Endometrium (tissue), 2 donors: ENCODE measurements around the gene SH3PXD2A.
"Not testable (repeated sequence)": the region's sequence is repeated elsewhere in the genome, so short reads cannot be mapped to it uniquely, and the experiment has no call there.

Experiments used
- FAIRE-seq: peaks from 2 replicates; lab custom pipeline; 2012; peaks lifted over from hg19 to GRCh38; lab: Jason Lieb, UNC
- donor health status: control.
- donor health status: control.

SH3PXD2A gene

GRCh38 chr10:103645141-103646054, 210.0 kb downstream of the SH3PXD2A start:
- FAIRE-seq, result no peak

GRCh38 chr10:103643381-103643780, 212.0 kb downstream of the SH3PXD2A start:
- no peak for FAIRE-seq

- FAIRE-seq, result no peak
These were observed 214.1 kb downstream of the SH3PXD2A start for GRCh38 chr10:103641326-103641725.

- no peak for FAIRE-seq
These were observed 214.8 kb downstream of the SH3PXD2A start for GRCh38 chr10:103640436-103641181.

GRCh38 chr10:103638948-103639347, 216.4 kb downstream of the SH3PXD2A start:
- FAIRE-seq, result no peak

GRCh38 chr10:103637927-103638557, 217.3 kb downstream of the SH3PXD2A start:
- no peak for FAIRE-seq

GRCh38 chr10:103637011-103637410, 218.4 kb downstream of the SH3PXD2A start:
- no peak for FAIRE-seq

- no peak for FAIRE-seq
These were observed 218.9 kb downstream of the SH3PXD2A start for GRCh38 chr10:103636492-103636891.

GRCh38 chr10:103635580-103635979, 219.8 kb downstream of the SH3PXD2A start:
- FAIRE-seq, result no peak

- no peak for FAIRE-seq
These were observed 221.5 kb downstream of the SH3PXD2A start for GRCh38 chr10:103633846-103634245.

GRCh38 chr10:103632871-103633270, 222.5 kb downstream of the SH3PXD2A start:
- not testable (repeated sequence) for FAIRE-seq

GRCh38 chr10:103632247-103632642, 223.1 kb downstream of the SH3PXD2A start:
- FAIRE-seq, result no peak

- no peak for FAIRE-seq
These were observed 225.2 kb downstream of the SH3PXD2A start for GRCh38 chr10:103630156-103630555.

GRCh38 chr10:103629581-103629980, 225.8 kb downstream of the SH3PXD2A start:
- FAIRE-seq, result no peak

- FAIRE-seq, result no peak
These were observed 227.5 kb downstream of the SH3PXD2A start for GRCh38 chr10:103627893-103628292.

- FAIRE-seq, result no peak
These were observed 228.1 kb downstream of the SH3PXD2A start for GRCh38 chr10:103627111-103627892.

GRCh38 chr10:103626178-103626577, 229.2 kb downstream of the SH3PXD2A start:
- FAIRE-seq, result no peak

- FAIRE-seq, result no peak
These were observed 232.3 kb downstream of the SH3PXD2A start for GRCh38 chr10:103622935-103623574.

- FAIRE-seq, result no peak
These were observed 233.1 kb downstream of the SH3PXD2A start for GRCh38 chr10:103622286-103622685.

- FAIRE-seq, result no peak
These were observed 233.6 kb downstream of the SH3PXD2A start for GRCh38 chr10:103621783-103622125.
